Measurements from ENCODE around the gene XYLB. TPM values are rescaled to one million over a fixed set of nuclear protein-coding genes. Genes with fewer than 3 reads are reported as not detected.

Gene XYLB
- total RNA-seq, 1 donor from 2014 or later = 1.9 TPM

DNA sequence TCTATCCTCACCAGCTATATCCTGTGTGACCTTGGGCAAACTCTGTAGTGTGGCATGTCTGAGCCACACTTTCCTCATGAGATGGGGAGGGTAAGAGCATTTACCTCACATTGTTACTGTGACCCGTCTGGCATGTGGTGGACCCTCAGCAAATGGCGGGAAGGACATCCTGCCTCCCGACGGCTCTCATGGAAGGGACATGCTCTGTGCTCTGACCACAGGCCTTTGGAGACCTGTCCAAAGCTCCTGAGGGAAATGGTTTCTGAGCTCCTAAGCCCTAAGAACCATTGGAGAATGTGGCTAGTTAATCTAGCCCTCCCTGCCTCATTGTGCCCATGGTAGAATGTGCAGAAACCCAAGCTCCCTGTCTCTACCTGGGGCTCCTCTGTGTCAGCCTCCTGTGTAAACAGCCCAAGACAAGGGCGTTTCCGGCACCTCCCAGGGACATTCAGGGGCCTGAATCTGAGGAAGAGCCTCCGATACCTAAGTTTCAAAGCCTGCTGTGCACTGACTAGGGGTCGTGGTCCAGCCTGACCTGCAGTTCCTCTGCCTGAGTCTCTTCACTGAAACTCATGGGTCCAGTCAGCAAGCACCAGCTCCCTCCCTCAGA lies 29.0 kb downstream of the XYLB start:
- DNase-seq (ENCODE audit: low read depth) = no peak
- Histone ChIP-seq H3K4me3 (ENCODE audit: low read depth, low read length) (no peak overlapping the region), H3K36me3 (ENCODE audit: control insufficient read depth, insufficient read depth, low read length) (no peaks in the 10 kb centered on the region), H3K27me3 (ENCODE audit: control insufficient read depth, insufficient read depth, low read length) (no peaks in the 10 kb centered on the region)
- TF ChIP-seq CTCF (IDR thresholded peaks at IDR 0.05; ENCODE audit: insufficient read depth, low read length, poor library complexity, severe bottlenecking) = no peak

DNA sequence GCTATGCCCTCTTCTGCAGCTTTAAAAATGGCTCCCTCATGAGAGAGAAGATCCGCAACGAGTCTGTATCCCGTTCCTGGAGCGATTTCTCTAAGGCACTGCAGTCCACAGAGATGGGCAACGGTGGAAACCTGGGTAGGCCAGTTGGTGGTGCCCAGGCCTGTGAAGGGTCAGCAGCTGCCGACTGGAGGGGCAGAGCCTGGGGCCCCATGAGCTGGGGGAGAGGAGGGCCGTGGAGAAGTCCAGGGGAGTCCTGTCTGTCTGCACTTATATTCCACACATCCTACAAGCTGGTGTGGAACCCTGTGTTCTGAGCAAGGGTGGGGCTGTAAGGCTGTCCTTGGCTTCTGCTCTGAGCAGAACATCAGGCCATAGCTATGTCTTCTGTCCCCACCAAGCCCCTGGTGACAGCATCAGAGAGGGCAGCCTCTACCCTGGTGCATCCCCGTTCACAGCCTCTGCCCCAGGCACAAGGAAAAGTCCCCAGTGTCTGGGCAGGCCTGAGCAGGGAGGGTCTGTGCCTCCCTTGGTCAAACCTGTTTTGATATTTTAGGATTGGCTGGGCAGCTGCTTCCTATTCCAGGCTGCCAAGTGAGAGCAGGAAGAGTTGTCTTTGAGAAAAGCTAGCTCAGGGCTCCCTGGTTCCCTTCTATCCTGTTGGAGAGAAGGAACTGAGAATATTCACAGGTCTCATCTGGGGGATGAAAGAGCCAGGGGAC lies 29.7 kb downstream of the XYLB start:
- Histone ChIP-seq H3K36me3 (ENCODE audit: control insufficient read depth, insufficient read depth, low read length) (no peaks in the 10 kb centered on the region), H3K27me3 (ENCODE audit: control insufficient read depth, insufficient read depth, low read length) (no peaks in the 10 kb centered on the region), H3K4me3 (ENCODE audit: low read depth, low read length) (no peak overlapping the region)
- TF ChIP-seq CTCF (IDR thresholded peaks at IDR 0.05; ENCODE audit: insufficient read depth, low read length, poor library complexity, severe bottlenecking) = no peak
- DNase-seq (ENCODE audit: low read depth) = no peak

GRCh38 chr3:38379201-38379770 lies 32.7 kb downstream of the XYLB start:
- no peak overlapping the region for H3K4me3 ChIP-seq (ENCODE audit: low read depth, low read length)
- no peaks in the 10 kb centered on the region for H3K36me3 ChIP-seq (ENCODE audit: control insufficient read depth, insufficient read depth, low read length)
- TF ChIP-seq CTCF (IDR thresholded peaks at IDR 0.05; ENCODE audit: insufficient read depth, low read length, poor library complexity, severe bottlenecking) = no peak
- DNase-seq (ENCODE audit: low read depth) = no peak
- no peaks in the 10 kb centered on the region for H3K27me3 ChIP-seq (ENCODE audit: control insufficient read depth, insufficient read depth, low read length)

GRCh38 chr3:38382506-38383080 lies 36.0 kb downstream of the XYLB start:
- no peaks in the 10 kb centered on the region for H3K27me3 ChIP-seq (ENCODE audit: control insufficient read depth, insufficient read depth, low read length)
- no peak for TF ChIP-seq CTCF (IDR thresholded peaks at IDR 0.05; ENCODE audit: insufficient read depth, low read length, poor library complexity, severe bottlenecking)
- H3K4me3 ChIP-seq (ENCODE audit: low read depth, low read length) = no peak overlapping the region
- H3K36me3 ChIP-seq (ENCODE audit: control insufficient read depth, insufficient read depth, low read length) = no peaks in the 10 kb centered on the region
- no peak for DNase-seq (ENCODE audit: low read depth)

DNA sequence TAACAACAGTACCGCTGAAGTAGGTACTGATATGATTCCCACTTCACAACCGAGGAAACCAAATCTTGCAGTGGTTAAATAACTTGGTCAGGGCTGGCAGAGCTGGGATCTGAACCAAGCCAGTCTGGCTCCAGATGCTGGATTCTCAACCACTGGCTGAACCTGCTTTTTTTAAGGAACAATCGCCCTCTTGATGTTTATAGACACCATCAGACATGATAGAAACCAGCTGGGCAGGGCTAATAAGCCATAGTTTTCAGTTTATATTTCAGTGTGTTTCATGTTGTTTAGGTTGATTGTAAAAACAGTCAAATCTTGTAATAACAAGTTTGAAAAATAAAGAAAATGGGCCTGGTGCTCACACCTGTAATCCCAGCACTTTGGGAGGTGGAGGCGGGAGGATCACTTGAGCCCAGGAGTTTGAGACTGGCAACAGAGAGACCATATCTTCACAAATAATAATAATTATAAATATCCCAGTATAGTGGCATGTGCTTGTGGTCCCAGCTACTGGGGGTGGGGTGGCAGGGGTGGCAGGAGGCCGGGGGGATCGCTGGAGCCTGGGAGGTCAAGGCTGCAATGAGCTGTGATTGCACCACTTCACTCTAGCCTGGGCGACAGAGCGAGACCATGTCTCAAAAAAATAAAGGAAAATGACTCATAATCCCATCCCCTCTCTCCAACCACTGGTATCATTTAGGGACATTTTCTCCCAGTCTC lies 36.7 kb downstream of the XYLB start:
- H3K27me3 ChIP-seq (ENCODE audit: control insufficient read depth, insufficient read depth, low read length) = no peaks in the 10 kb centered on the region
- DNase-seq (ENCODE audit: low read depth) = no peak
- H3K4me3 ChIP-seq (ENCODE audit: low read depth, low read length) = no peak overlapping the region
- H3K36me3 ChIP-seq (ENCODE audit: control insufficient read depth, insufficient read depth, low read length) = no peaks in the 10 kb centered on the region
- no peak for TF ChIP-seq CTCF (IDR thresholded peaks at IDR 0.05; ENCODE audit: insufficient read depth, low read length, poor library complexity, severe bottlenecking)
